Right lobe of liver (tissue), 6 donors: ENCODE measurements around the gene CMTM6. TPM values are rescaled to one million over a fixed set of nuclear protein-coding genes. Genes with fewer than 3 reads are reported as not detected.

ENCODE experiments used
- ATAC-seq, 4 donors: fragments of 200-7000 bp; cut with Tn5 transposase; one replicate each; pipeline ENCODE4 v1.9.1; 2020; ENCODE audit warnings: mild to moderate bottlenecking in 4 of 4, moderate library complexity in 4 of 4
- DNase-seq, 3 donors: peaks; one replicate each; pipeline ENCODE4 v3.0.0-alpha.2; 2020
- H3K27ac ChIP-seq, 3 donors: fragments of 200-600 bp; one replicate each; pipeline ENCODE4 v1.8.0; 2022
- H3K27me3 ChIP-seq, 2 donors: fragments of 200-600 bp; one replicate each; pipeline ENCODE4 v1.8.0; 2022
- H3K36me3 ChIP-seq, 4 donors: fragments of 200-600 bp; sonication (generic) in 1 of 4; one replicate each; pipeline versions ENCODE4 v1.5.1 to v1.8.0; 2017 to 2022; ENCODE audit warnings: control low read depth in 1 of 4
- H3K4me1 ChIP-seq, 4 donors: fragments of 200-600 bp; sonication (generic) in 1 of 4; one replicate each; pipeline versions ENCODE4 v1.5.1 to v1.8.0; 2017 to 2022; ENCODE audit warnings: control low read depth in 1 of 4
- H3K4me3 ChIP-seq, 3 donors: fragments of 200-600 bp; one replicate each; pipeline ENCODE4 v1.8.0; 2022
- H3K9me3 ChIP-seq, 4 donors: fragments of 200-600 bp; sonication (generic) in 1 of 4; one replicate each; pipeline versions ENCODE4 v1.5.1 to v1.8.0; 2017 to 2022; ENCODE audit warnings: control low read depth in 1 of 4
- POLR2A ChIP-seq: fragments of 450-650 bp; IDR thresholded peaks from one replicate; pipeline ENCODE4 v1.6.1; 2017; ENCODE audit warnings: antibody characterized with exemption, mild to moderate bottlenecking
- WGBS: methylation state at CpG from one replicate; pipeline ENCODE4 v1.1.6; 2018; ENCODE audit warnings: low coverage, low lambda C conversion rate; ENCODE audit not compliant: insufficient coverage; ENCODE audit errors: missing lambda C conversion rate; 5-methylcytosine and 5-hydroxymethylcytosine counted together
- intact Hi-C, 2 donors: fragments of 100-400 bp; cut with DNase I; formaldehyde crosslinking; loops; one replicate each; pipeline versions ENCODE4 v1.11.2 to v1.14.1; 2022
- total RNA-seq, 6 experiments: library from RNA; depleted of rRNA in 2 of 6; stranded (reverse); fragments of >200 nt in 2 of 6; fragmentation: NEBNext Ultra II Directional in 3 of 6; extraction: Animal tissue kit (Norgen Biotek cat#: 25700) in 3 of 6; gene quantifications; one replicate each; pipeline versions ENCODE4 v1.1.0 to v1.2.4, GENCODE V29; 2016 to 2023
- TF ChIP-seq, protein P1 (sequence below), 4 donors: fragments of 200-600 bp in 3 of 4; fragments of 450-650 bp in 1 of 4; IDR thresholded peaks; one replicate each; pipeline versions ENCODE4 v1.5.1 to v1.8.0; 2016 to 2022; ENCODE audit warnings: antibody characterized with exemption in 4 of 4, mild to moderate bottlenecking in 2 of 4
- donor health status: DM: no; HTN: yes; CAD: no.
- donor health status: DM: no; HTN: no; CAD: no.
- donor health status: DM: no; HTN: no; CAD: no.
- donor health status: DM: no; HTN: yes; CAD: no.
- donor health status: DM: no; HTN: yes; CAD: no.

The CMTM6 gene
- total RNA-seq, 6 experiments from 2014 or later: 45.2 to 69.1 (median 57.2) TPM

DNA sequence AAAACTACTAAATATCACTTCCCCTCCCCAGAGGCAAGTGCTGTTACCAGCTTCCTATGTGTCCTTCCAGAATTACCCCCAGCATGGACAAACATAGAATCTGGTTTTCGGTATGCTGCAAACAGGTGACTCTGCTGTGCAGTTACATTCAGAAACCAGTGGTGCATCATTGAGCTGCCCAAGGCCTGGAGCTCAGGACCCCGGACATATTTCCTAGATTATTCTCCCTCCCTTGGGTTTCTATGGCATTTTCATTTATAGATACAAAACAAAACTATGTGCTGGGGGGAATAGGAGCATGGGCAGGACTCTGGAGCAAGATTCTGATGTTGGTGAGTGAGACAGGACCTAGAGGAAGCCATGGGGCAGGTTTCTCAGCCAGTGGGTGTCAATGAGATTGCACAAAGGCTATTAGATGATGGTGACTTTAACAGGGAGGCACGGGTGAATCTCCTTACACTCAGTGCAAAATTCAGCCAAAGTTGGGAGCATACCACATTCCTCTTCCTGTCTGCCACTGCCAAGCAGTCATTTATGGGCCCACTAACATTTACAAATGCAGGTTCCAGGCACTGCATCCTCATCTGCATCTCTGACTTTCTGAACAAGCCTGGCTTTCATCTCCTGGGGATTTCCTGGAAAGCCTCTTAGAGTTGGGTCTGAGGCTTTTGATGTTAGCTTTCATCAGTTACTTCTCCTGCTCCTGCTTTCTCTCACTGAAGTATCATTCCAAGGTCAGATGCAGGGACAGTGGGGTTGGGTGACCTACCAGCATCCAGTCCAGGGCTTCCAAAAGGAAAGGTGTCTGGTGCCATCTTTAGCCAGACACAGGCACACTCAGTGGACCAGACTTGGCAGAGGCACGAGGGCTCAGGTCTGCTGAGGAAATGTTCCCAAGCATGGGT lies 66.5 kb downstream of the CMTM6 start:
- H3K27me3 ChIP-seq: no peaks in the 10 kb centered on the region
- H3K36me3 ChIP-seq: no peaks in the 10 kb centered on the region
- ATAC-seq: peak in 1 of 4 donors; percentile 36
- no peaks in the 10 kb centered on the region for H3K4me1 ChIP-seq
- WGBS: 90% methylated on average over 2 of the region's 4 CpGs
- H3K9me3 ChIP-seq: no peaks in the 10 kb centered on the region
- intact Hi-C loops: no loop called here
- DNase-seq: no peak
- TF ChIP-seq, protein P1, sequence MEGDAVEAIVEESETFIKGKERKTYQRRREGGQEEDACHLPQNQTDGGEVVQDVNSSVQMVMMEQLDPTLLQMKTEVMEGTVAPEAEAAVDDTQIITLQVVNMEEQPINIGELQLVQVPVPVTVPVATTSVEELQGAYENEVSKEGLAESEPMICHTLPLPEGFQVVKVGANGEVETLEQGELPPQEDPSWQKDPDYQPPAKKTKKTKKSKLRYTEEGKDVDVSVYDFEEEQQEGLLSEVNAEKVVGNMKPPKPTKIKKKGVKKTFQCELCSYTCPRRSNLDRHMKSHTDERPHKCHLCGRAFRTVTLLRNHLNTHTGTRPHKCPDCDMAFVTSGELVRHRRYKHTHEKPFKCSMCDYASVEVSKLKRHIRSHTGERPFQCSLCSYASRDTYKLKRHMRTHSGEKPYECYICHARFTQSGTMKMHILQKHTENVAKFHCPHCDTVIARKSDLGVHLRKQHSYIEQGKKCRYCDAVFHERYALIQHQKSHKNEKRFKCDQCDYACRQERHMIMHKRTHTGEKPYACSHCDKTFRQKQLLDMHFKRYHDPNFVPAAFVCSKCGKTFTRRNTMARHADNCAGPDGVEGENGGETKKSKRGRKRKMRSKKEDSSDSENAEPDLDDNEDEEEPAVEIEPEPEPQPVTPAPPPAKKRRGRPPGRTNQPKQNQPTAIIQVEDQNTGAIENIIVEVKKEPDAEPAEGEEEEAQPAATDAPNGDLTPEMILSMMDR (IDR thresholded peaks at IDR 0.05): no peak
- TF ChIP-seq POLR2A: no peak
- H3K4me3 ChIP-seq: no peak overlapping the region
- H3K27ac ChIP-seq: no peak overlapping the region

GRCh38 chr3:32434206-32434605 lies 68.4 kb downstream of the CMTM6 start:
- Histone ChIP-seq H3K9me3 (no peaks in the 10 kb centered on the region), H3K4me1 (no peaks in the 10 kb centered on the region), H3K27ac (no peak overlapping the region), H3K27me3 (no peaks in the 10 kb centered on the region), H3K4me3 (no peak overlapping the region), H3K36me3 (no peaks in the 10 kb centered on the region)
- no peak for ATAC-seq
- no peak for TF ChIP-seq POLR2A
- TF ChIP-seq, protein P1 (IDR thresholded peaks at IDR 0.05): no peak
- DNase-seq: no peak
- intact Hi-C loops: no loop called here
- WGBS: 100% methylated on average over 3 of the region's 4 CpGs

DNA sequence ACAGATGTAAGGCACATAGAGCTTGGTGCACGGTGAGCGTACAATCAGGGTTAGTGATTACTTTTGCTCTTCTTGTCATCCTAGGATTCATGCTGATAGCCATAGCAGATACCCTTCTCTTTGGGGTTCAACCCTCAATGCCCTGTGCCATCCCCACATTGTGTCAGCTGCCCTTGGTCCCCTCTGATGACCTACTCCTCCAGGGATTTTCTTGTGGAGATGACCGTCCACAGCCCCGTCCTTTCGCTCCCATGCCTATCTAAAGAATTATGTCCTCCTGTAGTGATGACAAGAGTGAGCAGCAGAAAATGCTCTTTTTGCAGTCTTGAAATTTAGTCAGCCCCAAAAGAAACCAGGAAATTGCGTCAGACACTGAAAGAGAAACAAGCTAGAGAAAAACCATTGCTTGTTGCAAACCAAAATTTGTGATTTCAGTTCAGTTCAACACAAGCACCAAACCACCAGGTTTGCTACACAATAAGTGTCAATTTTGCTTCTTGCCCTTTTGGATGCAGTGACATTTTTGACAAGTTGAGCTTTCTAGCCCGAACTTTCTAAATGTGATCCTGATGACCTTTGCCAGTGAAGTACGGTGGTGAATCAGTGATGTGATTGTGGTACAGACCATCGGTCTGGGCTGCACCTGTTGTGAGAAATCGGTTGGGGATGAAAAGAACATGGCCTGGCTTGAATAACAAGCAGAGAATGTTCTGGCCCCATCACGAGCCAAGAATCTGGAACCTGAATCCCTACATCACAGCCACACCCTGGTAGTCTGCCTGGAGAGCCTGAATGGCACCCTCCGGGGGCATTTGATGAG lies 69.7 kb downstream of the CMTM6 start:
- intact Hi-C loops: no loop called here
- TF ChIP-seq, protein P1 (IDR thresholded peaks at IDR 0.05): no peak
- no peak for TF ChIP-seq POLR2A
- no peaks in the 10 kb centered on the region for H3K9me3 ChIP-seq
- H3K27ac ChIP-seq: no peak overlapping the region
- ATAC-seq: peak in 1 of 4 donors; percentile 41
- DNase-seq: no peak
- H3K4me3 ChIP-seq: no peak overlapping the region
- no peaks in the 10 kb centered on the region for H3K36me3 ChIP-seq
- H3K4me1 ChIP-seq: no peaks in the 10 kb centered on the region
- no peaks in the 10 kb centered on the region for H3K27me3 ChIP-seq
- WGBS: 54% methylated on average over 8 of the region's 12 CpGs

DNA sequence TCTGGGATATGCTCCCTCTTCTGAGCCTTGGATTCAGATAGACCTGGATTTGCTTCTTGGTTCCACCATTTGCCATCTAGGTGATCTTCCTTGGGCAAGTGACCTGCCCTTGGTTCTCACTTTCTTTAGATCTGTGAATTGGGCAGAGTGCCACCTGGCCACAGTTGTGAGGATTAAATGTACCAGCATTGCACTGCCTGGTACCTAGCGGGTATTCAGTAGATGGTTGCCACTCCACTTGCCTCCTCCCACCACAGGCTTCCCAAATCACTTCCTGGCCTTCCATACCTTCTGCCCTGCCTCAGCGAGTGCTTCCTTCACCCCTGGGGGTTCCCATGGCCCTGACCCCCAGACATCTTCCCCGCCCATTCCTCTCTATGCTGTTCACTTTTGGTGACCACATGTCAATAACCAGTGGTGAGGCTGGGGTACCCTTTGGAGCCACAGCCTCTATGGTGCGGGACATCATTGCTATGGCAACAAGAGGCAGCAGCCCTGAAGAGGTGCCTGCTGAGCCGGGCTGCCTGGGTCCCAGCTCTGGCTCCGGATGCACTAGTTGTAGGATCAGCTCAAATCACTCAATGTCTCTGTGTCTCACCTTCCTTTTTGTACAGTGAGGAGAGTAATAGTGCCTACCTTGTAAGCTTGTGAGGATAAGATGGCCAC lies 70.5 kb downstream of the CMTM6 start:
- no peak overlapping the region for H3K27ac ChIP-seq
- ATAC-seq: no peak
- intact Hi-C loops: no loop called here
- 94% methylated on average over 2 of the region's 6 CpGs for WGBS
- no peaks in the 10 kb centered on the region for H3K27me3 ChIP-seq
- H3K9me3 ChIP-seq: no peaks in the 10 kb centered on the region
- no peaks in the 10 kb centered on the region for H3K36me3 ChIP-seq
- no peak overlapping the region for H3K4me3 ChIP-seq
- H3K4me1 ChIP-seq: no peaks in the 10 kb centered on the region
- TF ChIP-seq, protein P1 (IDR thresholded peaks at IDR 0.05): no peak
- no peak for TF ChIP-seq POLR2A
- no peak for DNase-seq
